Neural cell (in vitro differentiated cells): ENCODE measurements around the gene LNPEP.

Source experiments
- CTCF ChIP-seq: fragments of 450-650 bp; IDR thresholded peaks from 2 replicates; pipeline ENCODE4 v1.5.1; 2014; ENCODE audit warnings: antibody characterized with exemption, mild to moderate bottlenecking, moderate library complexity; ENCODE audit not compliant: poor library complexity, severe bottlenecking
- EZH2 ChIP-seq: fragments of 200-600, 300-800 bp; shearing (Covaris generic), sonication (generic); IDR thresholded peaks from 2 replicates; pipeline ENCODE4 v1.6.1; 2014; ENCODE audit warnings: antibody characterized with exemption, low read length, borderline replicate concordance, mild to moderate bottlenecking; ENCODE audit not compliant: insufficient read depth, poor library complexity, severe bottlenecking
- POLR2AphosphoS5 ChIP-seq: IDR thresholded peaks from 2 replicates; pipeline ENCODE4 v1.6.1; 2012
- RAD21 ChIP-seq: fragments of 450-650 bp; conservative IDR thresholded peaks from 2 replicates; pipeline ENCODE4 v1.6.1; 2014; ENCODE audit warnings: antibody characterized with exemption, mild to moderate bottlenecking, moderate library complexity
- SMC3 ChIP-seq: fragments of 450-650 bp; conservative IDR thresholded peaks from 2 replicates; pipeline ENCODE4 v1.6.1; 2014; ENCODE audit warnings: antibody characterized with exemption, mild to moderate bottlenecking, moderate library complexity; ENCODE audit not compliant: poor library complexity

DNA sequence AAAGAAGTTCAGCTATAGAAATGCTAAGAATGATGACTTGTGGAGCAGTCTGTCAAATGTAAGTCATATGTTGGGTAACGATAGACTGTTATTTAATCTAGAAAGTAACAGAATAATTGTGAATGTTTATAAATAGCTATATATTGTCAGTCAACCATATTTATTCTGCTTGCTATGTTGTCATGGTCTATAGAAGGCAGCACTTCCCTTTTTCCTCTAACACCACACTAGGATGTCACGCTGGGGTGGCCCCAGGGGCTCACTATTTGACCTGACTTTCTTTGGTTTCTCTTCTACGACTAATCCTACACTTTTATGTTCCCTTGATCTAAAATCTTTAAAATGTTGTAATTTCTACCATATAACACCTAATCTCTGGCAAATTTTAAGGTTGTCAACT lies 39.1 kb upstream of the LNPEP start:
- no peak for TF ChIP-seq CTCF
- TF ChIP-seq RAD21, result no peak
- no peak for TF ChIP-seq SMC3
- TF ChIP-seq EZH2, result no peak
- no peak for TF ChIP-seq POLR2AphosphoS5
